GM19397 (cell line): ENCODE measurements around the gene EXOSC6.
"Not testable (repeated sequence)": the region's sequence is repeated elsewhere in the genome, so short reads cannot be mapped to it uniquely, and the experiment has no call there.

Experiments used
- ATAC-seq: cut with Tn5 transposase; IDR thresholded peaks from one replicate; pipeline ENCODE4 v1.9.1; 2021; ENCODE audit warnings: mild to moderate bottlenecking, moderate library complexity; ENCODE audit not compliant: unreplicated experiment

Gene EXOSC6

DNA sequence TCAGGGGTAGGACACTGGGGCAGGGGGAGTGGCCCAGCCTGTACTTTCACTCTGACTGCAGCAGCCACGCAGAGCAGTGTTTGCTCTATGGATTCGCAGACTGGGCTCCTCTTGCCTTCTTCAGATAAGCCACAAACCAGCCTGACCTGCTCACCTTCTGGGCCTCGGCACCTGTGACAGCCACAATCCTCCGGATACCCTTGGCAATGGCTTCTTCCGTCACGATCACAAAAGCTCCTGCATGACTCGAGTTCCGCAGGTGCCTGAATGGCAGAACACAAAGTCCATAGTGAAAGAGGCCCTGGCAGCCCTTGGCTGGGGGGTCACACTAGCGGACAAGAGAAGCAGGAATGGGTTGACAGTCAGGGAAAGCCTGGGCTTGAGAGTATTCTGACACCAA lies 3.8 kb upstream of the EXOSC6 start:
- ATAC-seq = no peak

DNA sequence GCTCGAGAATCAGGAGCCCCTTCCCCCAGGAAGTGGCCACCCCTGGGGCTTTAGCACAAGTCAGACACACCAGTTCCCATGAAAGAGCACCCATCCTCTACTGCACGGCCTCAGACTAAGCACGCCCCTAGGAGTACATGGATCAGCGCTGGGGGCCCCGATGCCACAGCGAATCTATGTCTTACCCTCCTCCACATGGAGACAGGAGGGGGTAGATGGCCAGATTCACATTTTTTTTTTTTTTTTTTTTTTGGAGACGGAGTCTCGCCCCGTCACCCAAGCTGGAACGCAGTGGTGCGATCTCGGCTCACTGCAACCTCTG lies 3.2 kb upstream of the EXOSC6 start:
- no peak for ATAC-seq

DNA sequence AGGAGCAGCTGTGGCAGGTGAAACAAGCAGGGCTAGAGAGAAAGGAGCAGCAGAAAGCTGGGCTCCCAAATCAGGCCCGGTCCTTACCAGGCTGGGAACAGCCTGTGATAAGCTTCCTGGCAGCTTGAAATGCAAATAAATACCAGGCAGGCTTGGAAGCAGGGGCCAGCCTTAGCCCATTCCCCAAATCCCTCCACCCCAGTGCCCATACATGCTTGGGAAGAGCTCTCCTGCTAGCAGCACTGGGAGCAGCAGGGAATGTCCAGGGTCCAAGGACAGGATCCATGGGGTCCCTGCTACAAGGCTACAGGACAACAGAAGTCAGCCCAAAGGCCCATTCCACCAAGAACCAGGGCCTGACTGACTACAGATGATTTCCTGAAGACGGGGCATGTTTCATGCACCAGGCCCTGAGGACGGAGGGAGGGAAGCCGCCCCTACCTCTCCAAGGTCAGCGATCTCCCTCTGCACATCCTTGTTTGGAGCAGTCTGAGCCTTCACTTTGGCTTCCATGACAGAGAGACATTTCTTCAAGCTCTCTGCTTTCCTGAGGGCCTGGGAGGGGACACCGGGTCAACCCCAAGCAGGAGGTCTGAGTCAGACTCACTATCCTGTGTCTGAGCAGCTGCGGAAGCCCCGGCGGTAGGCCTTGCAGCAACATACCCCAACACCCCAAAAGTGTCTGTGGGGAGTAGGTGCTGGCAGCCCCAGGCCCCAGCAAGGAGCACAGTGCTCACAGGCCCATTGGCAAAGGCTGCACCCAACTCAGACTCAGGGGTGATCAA lies 2.6 kb upstream of the EXOSC6 start:
- no peak for ATAC-seq

DNA sequence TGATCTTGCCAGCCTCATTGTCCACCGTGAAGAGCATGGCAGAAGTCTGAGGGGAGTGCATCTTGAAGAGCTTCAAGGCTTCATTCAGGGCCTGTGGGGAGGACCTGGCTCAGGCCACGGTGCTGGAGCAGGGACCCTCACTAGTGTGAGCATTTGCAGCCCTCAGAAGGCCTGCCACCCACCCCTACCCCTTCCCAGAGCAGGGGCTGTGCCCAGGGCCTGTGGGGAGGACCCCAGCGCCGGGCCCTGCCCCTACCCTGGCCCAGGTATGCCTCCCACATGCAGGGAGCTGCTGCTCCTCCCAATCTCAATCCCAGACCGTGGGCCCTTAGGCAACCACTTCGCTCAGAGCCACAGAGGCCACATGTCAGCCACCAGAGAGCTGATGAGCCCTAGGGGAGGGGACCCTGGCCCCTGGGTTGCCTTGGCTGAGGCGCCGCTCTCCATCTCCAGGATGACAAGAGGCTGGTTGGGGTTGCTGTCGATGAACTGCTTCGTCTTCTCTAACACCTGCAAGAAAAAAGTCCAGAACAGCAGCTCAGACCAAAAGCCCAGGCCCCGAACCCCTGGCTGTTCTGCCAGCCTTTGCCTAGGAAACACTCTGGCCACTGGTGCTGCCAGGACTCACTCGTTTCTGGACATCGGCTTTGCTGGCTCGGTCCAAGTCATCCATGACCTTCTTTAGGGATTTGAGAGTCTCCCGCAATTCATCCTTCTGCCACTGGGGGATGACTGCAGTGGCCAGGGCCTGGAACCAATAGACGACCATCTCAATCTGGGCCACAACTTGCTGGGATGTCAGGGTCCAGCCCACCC lies 1.8 kb upstream of the EXOSC6 start:
- ATAC-seq = no peak

DNA sequence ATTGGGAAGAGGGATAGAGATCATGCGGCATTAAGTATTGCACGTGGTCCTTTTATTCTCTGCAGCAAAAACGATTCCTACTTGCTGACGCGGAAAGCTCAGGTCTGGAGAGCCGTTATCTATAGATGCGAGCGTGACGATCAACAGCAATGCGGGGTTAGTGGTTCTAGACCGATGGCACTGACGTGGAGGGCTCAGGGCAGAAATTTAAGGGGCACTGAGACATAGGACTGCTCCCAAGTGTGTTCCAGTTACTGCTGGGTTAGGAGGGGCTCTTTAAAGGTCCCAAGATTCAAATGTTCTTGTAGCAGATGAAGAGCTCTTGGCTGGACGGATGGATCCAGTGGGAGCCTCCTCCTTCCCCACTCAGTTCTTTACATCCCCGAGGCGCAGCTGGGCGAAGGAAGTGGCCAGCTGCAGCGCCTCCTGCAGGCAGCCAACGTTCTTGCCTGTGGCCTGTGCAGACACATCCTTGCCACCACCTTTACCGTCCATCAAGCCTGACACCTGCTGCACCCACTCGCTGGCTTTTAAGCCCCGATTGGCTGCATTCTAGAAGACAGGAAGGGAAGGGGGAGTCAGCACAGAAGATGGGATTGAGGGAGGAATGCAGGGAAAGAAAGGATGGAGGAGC lies 732 bp upstream of the EXOSC6 start:
- no peak for ATAC-seq

DNA sequence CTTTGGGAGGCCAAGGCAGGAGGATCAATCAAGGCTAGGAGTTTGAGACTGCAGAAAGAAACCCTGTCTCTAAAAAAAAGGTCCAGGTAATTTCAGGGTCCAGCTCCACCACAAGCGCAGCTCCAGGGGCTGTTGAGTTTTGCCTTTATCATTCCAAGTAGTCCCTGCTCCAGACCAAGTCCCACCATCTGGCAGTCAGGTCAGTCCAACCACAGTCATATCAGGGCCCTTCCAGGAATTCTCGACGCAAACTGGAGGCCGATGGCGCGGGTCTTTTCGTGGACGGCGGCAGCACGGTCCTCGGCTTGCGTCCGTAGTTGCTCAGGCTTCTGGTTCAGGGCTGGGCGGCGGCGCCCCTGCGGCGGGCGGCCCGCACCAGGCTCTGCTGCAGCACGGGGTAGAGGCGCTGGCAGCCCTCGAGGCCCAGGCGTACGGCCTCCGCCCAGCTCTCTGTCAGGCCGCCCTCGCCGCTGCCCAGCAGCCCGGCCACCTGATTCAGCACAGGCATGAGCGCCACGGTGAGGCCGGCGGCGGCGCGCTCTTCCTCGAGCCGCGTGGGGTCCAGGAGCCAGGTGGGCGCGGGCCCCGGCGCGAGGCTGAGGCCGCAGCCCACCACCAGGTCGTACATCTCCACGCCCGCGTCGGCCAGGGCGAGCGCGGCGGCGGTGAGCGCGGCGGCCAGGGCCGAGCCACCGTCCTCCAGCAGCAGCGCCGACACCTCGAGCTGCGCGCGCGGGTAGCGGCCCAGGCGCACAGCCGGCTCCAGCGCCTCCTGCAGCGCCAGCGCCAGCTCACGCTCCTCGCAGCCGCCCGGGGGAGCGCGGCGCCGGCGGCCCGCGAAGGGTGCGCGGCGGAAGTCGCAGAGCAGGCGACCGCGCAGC lies 752 bp downstream of the EXOSC6 start:
- ATAC-seq = peak; percentile 51

DNA sequence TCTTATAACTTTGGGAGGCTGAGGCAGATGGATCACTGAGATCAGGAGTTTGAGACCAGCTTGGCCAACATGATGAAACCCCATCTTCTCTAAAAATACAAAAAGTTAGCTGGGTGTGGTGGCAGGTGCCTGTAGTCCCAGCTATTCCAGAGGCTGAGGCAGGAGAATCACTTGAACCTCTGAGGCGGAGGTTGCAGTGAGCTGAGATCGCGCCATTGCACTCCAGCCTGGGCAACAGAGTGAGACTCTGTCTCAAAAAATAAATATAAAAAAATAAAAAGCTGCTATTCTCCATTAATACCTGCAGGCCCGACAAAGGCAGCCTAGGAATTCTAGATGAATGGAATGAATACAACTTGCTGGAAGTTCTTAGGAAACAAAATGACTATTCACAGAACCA lies 2.0 kb downstream of the EXOSC6 start:
- not testable (repeated sequence) for ATAC-seq

DNA sequence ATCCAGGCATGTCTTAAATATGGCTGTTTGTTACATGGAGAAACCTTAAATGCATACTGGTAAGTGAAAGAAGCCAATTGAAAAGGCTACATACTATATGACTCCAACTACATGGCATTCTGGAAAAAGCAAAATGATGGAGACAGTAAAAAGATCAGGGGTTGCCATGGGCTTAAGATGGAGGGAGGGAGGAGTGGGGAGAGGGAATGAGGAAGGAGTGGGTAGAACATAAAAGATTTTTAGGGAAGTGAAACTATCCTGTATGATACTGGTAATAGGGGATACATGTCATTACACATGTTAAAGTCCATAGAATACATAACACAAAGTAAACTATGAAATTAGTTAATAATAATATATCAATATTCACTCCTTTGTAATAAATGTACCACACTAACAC lies 13.0 kb downstream of the EXOSC6 start:
- not testable (repeated sequence) for ATAC-seq

DNA sequence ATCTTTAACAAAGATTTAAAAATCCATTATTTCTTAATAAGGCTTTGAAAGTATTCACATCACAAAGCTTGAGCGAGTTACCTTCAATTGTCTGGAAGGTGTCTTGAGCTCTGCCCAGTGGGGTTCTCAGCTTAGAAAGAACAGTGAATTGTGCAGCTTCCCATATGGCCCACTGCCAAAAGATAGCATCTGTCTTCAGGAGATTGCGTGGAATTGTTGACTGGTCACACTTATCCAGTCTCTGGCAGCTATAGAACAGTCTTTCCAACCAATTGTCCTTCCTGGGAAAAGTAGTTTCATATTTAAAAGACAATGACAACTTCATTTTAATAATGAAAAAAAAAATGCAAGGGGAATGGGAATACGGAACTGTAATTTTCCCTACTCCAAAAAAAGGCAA lies 19.9 kb downstream of the EXOSC6 start:
- ATAC-seq = not testable (repeated sequence)

DNA sequence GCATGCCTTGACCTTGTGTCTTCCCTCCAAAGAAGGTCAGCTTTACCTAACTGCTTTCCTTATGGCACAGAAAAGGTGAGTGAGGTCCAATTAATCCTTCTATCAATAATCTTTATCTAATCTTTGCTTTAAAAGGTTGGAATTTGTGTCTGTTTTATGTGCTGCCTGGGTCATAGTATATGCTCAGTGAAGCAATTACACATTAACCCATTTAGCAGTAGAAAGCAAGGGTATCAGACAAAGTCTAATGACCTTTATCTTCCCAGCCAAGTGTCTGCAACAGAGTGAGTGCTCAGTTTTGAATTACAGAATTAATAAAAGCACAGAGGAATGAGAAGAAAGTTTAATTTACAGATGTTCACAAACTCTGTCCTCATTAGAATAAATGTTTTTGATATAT lies 25.7 kb downstream of the EXOSC6 start:
- ATAC-seq = not testable (repeated sequence)

DNA sequence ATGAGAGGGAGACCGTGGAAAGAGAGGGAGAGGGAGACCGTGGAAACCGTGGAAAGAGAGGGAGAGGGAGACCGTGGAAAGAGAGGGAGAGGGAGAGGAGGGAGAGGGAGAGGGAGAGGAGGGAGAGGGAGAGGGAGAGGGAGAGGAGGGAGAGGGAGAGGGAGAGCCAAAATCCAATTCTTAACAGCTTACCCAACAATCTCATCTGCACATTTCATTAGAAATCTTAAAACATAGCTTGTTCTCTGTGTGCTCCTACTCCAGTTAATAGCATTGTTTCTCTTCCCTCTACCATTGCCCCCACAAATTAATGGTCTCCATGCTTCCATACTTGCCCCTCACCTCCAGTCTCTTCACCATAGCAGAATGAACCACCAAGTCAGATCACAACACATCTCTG lies 26.3 kb downstream of the EXOSC6 start:
- ATAC-seq = not testable (repeated sequence)

DNA sequence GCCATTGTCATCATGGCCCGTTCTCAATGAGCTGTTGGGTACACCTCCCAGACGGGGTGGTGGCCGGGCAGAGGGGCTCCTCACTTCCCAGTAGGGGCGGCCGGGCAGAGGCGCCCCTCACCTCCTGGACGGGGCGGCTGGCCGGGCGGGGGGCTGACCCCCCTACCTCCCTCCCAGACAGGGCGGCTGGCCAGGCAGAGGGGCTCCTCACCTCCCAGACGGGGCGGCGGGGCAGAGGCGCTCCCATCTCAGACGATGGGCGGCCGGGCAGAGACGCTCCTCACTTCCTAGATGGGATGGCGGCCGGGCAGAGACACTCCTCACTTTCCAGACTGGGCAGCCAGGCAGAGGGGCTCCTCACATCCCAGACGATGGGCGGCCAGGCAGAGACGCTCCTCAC lies 27.1 kb downstream of the EXOSC6 start:
- not testable (repeated sequence) for ATAC-seq

DNA sequence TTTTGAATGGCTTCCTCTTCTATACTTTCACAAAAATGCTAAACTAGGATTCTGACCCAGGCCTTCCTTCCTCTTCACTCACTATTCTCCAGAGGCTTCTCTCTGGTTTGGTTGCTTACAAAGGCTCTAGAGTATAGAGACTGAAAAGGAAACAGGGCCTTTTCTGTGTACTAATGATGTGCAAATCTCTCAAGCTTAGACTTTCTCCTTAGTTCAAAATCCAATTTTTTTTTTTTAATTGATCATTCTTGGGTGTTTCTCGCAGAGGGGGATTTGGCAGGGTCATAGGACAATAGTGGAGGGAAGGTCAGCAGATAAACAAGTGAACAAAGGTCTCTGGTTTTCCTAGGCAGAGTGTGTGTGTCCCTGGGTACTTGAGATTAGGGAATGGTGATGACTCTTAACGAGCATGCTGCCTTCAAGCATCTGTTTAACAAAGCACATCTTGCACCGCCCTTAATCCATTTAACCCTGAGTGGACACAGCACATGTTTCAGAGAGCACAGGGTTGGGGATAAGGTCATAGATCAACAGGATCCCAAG lies 27.7 kb downstream of the EXOSC6 start:
- ATAC-seq = not testable (repeated sequence)

DNA sequence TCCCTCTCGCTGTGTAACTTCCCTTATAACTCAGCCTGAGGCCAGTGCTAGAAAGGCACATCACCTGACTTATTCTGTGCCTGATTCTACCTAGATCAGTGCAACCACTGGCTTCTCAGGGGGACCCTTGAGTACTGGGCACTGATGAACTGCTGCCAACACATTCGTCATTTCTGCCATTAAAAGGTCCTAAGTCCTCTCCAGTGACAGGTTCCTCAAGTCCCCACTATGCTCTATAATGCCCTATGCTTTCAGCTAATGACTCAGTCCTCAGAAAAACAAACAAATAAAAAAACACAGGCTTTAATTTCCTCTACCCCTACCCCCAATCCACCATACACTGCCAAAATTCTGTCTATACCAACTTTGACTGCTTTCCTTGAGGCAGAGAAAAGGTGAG lies 28.5 kb downstream of the EXOSC6 start:
- not testable (repeated sequence) for ATAC-seq

DNA sequence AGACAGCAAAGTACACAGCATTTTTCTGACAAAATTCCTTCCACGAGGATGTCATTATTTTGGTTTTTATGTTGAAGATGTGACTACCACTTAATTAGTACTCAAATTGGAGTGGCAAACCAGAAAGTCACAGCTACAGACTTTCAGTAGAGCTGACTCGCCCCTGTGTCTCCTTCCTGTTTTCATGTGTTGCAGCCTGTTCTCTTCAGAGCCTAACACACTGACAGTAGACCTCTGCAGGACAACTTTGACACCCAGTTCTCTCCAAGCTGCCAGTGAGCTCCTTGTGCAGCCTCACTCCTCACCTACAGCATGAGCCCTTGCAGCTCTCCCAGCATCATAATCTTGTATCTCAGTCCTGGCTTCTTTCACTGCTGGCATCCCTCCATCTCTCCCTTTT lies 29.2 kb downstream of the EXOSC6 start:
- not testable (repeated sequence) for ATAC-seq

DNA sequence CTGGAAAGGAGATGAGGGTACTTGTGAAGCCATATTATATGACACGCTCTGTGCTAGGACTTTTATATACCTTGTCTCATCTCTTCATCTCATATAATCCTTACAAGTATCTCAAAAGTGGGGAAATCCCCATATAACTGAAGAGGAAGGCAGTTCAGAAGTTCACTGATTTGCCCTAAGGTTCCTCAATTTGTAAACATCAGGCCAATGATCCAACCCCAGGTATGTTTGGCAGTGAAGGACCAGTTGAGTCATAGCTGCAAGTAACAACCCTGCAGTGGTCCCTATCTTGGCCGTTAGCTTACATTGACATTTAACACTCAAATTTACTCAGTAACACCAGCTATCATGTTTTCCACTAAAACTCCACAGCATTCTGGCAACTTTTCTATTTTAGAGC lies 33.2 kb downstream of the EXOSC6 start:
- not testable (repeated sequence) for ATAC-seq

DNA sequence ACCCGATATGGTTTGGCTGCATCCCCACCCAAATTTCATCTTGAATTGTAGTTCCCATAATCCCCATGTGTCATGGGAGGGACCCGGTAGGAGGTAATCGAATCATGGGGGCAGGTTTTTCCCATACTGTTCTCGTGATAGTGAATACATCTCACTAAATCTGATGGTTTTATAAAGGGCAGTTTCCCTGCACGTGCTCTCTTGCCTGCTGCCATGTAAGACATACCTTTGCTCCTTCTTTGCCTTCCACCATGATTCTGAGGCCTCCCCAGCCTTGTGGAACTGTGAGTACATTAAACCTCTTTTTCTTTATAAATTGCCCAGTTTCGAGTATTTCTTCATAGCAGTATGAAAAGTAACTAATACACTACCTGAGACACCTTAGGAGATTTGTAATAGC lies 45.4 kb downstream of the EXOSC6 start:
- not testable (repeated sequence) for ATAC-seq

DNA sequence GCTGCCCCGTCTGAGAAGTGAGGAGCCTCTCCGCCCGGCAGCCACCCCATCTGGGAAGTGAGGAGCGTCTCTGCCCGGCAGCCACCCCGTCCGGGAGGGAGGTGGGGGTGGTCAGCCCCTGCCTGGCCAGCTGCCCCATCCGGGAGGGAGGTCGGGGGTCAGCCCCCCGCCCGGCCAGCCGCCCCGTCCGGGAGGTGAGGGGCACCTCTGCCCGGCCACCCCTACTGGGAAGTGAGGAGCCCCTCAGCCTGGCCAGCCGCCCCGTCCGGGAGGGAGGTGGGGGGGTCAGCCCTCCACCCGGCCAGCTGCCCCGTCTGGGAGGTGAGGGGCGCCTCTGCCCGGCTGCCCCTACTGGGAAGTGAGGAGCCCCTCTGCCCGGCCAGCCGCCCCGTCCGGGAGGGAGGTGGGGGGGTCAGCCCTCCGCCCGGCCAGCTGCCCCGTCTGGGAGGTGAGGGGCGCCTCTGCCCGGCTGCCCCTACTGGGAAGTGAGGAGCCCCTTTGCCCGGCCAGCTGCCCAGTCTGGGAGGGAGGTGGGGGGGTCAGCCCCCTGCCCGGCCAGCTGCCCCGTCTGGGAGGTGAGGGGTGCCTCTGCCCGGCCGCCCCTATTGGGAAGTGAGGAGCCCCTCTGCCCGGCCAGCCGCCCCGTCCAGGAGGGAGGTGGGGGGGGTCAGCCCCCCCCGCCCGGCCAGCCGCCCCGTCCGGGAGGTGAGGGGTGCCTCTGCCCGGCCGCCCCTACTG lies 46.9 kb downstream of the EXOSC6 start:
- not testable (repeated sequence) for ATAC-seq

DNA sequence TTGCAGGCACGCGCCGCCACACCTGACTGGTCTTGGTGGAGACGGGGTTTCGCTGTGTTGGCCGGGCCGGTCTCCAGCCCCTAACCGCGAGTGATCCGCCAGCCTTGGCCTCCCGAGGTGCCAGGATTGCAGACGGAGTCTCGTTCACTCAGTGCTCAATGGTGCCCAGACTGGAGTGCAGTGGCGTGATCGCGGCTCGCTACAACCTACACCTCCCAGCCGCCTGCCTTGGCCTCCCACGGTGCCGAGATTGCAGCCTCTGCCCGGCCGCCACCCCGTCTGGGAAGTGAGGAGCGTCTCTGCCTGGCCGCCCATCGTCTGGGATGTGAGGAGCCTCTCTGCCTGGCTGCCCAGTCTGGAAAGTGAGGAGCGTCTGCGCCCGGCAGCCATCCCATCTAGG lies 47.7 kb downstream of the EXOSC6 start:
- not testable (repeated sequence) for ATAC-seq

DNA sequence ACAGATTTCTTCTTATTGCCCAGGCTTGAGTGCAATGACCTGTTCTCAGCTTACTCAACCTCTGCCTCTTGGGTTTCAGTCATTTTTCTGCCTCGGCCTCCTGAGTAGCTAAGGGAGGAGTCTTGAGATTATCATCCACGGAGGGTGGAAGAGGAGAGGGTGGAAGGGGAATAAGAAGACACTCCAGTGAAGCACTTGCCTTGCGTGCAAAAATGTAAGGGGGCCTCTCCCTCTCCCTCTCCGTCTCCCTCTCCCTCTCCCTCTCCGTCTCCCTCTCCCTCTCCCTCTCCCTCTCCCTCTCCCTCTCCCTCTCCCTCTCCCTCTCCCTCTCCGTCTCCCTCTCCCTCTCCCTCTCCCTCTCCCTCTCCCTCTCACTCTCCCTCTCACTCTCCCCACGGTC lies 48.2 kb downstream of the EXOSC6 start:
- not testable (repeated sequence) for ATAC-seq
